Measurements from ENCODE around the gene TPRKB.

DNA sequence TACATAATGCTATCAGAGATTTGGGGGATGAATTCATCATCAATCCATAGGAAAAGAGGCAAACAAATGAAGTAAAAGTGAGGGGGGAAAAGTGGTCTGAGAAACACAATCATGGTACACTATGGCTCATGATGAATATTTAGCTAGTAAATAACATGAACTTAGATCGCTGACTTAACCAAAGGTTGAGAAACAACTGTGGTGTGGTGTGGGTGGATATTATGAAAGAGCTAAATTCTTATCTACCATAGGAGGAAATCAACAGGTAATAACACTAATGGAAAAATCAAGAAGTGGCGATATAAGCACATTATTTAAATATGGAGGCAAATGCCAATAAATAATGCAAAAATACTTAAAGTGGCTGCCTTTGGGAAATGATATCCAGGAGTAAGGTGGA lies 12.2 kb upstream of the TPRKB start:
- TF ChIP-seq EZH2phosphoT487 (IDR thresholded peaks at IDR 0.05; ENCODE audit: borderline replicate concordance) = no peak
- TF ChIP-seq, protein P1, sequence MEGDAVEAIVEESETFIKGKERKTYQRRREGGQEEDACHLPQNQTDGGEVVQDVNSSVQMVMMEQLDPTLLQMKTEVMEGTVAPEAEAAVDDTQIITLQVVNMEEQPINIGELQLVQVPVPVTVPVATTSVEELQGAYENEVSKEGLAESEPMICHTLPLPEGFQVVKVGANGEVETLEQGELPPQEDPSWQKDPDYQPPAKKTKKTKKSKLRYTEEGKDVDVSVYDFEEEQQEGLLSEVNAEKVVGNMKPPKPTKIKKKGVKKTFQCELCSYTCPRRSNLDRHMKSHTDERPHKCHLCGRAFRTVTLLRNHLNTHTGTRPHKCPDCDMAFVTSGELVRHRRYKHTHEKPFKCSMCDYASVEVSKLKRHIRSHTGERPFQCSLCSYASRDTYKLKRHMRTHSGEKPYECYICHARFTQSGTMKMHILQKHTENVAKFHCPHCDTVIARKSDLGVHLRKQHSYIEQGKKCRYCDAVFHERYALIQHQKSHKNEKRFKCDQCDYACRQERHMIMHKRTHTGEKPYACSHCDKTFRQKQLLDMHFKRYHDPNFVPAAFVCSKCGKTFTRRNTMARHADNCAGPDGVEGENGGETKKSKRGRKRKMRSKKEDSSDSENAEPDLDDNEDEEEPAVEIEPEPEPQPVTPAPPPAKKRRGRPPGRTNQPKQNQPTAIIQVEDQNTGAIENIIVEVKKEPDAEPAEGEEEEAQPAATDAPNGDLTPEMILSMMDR (conservative IDR thresholded peaks at IDR 0.05; ENCODE audit: low read length) = no peak

Data from Loucy (cell line).